ENCODE results near the gene GH2.

Gene GH2

GRCh38 chr17:63838631-63839171, 43.0 kb downstream of the GH2 start:
- no peak for DNase-seq

GRCh38 chr17:63837962-63838600, 43.7 kb downstream of the GH2 start:
- no peak for DNase-seq

- DNase-seq: no peak
These were observed 44.3 kb downstream of the GH2 start for GRCh38 chr17:63837480-63837879.

DNA sequence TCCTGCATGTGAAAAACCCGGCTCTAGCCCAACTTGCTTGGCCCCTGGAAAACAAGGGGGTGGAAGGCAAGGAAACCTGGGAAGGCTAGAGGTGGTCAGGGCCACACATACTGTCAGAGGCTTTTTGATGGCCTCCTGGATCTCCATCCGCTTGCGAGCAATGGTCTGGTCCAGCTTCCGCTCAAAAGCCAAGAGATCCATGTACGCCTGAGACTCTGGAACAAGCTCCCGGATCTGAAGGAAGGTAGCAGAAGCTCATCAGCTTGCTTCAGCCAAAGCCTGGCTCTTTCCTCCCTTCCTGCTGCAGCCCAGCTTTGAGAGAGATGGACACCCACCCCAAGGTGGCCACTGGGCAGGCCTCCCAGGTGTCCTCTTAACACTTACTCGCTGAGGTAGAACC, 44.9 kb downstream of the GH2 start:
- DNase-seq: no peak

DNA sequence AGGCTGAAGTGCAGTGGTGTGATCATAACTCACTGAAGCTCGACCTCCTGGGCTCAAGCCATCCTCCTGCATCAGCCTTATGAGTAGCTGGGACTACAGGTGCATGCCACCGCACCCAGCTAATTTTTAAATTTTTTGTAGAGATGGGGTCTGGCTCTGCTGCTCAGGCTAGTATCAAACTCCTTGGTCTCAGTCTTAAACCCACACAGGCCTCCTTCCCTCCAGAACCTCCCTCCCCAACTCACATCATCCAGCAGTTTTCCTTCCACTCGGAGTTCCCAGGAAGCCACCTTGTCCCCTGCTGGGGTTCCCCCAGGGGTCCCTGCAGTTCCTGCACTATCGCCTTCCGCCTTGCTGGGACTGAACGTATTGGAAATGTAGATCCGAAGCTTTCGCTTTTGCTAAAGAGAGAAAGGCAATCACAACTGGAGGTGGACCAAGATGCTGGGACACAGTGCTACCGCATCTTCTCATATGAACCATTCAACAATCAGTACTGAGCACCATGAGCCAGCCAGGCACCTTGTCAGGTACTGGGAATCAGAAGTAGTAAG, 46.5 kb downstream of the GH2 start:
- DNase-seq: no peak

DNA sequence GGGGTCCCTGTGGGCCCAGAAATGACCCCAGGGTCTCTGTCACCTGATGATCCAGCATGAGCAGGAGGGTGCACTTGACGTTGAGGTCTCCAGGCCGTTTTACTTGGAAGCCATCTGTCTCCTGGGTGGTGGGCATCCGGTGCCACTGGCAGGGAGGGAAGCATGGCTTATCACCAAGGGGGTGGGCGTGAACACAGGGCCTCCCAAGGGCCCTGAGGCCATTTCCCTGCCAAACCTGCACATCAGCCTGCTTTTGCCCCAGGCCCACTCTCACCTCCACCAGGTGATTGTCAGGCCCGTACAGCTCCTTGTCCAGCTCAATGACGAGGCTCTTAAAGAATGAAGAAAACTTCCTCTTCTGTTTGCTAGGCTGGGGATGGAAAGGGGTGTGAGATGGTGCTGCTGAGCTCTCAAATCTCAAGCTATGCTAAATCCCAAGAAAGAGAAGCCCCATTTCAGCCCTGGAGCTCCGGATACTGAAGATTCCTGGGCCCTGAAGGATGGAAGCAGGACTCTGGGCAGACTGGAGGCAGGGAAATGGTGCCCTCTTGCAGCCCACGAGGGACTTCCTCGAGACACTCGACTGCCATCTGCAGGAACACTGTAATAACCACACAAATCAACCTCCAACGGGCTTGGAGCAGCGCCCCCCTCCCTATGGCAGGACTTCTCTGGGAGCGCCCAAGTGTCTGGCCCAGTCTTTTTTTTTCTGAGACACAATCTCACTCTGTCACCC, 47.1 kb downstream of the GH2 start:
- no peak for DNase-seq

DNA sequence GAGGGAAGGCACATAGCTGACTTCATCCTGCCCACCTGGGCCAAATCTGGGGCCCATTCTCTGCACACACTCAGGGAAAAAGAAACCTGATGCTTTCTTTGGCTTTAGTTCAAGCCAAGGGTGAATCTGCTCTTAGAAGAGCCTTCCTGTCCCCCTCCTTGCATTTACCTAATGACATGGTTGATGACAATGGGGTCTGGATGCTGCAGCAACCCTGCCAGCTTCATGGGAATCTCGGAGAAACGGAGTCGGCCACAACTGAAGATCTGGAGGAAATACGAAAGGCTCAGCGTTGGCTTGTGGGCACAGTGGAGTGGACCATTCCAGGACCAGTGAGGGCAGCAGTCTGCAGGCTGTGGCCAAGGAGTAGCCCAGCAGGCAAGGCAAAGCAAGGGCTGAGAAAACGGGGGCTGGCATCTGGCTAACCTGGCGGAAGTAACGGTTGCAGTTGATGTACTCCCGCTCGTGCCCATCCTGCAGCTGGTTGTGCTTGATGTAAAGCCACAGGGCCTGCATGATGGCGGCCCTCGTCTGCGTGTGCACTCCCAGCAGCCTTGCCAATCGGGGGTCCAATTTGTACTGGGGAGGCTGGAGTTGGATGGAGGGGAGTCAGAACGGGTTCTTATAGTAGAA, 47.9 kb downstream of the GH2 start:
- no peak for DNase-seq

DNA sequence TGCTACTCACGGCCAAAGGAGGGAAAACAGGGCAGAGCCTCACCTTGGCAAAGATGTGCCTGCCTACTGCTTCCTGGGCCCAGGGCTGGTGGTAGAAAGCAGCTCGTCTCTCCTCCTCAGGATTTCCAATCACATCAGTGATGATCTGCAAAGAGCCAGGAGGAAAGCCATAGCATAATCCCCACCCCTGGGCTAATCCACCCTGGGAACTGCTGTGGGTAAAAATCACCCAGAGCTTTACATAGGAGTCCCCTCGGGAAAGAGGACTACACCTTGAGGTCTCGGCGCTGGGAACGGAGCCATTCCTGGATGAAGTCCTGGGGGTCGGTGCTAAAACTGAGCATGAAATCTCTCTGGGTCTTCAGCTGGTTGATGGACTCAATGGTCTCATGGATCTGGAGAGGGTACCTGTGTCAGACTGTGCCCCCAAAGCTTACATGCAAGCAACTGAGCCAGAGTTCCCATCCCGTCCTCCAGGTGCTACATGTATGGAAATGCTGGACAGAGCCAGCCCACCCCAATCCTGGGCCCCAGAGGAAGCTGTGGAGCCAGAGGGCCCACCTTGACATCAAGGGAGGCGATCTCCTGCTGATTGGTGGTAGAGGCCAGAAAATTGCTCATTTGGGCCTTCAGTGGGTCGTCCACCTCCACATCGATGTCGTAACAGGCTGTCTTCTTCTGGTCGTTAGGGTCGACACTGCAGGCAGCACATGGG, 48.6 kb downstream of the GH2 start:
- DNase-seq: no peak

GRCh38 chr17:63832455-63832854, 49.3 kb downstream of the GH2 start:
- DNase-seq: no peak

- no peak for DNase-seq
These were observed 49.7 kb downstream of the GH2 start for GRCh38 chr17:63832014-63832413.

GRCh38 chr17:63831505-63831904, 50.2 kb downstream of the GH2 start:
- no peak for DNase-seq

GRCh38 chr17:63830904-63831491, 50.7 kb downstream of the GH2 start:
- DNase-seq: no peak

GRCh38 chr17:63830278-63830677, 51.5 kb downstream of the GH2 start:
- no peak for DNase-seq

Measured in stimulated activated CD4-positive, alpha-beta T cell treated with anti-CD3 and anti-CD28 coated beads, Interleukin-1b, Interleukin-23, amount 100 ng/mL, for 48 hours (primary cell).